ENCODE results near the gene CEBPA.

GRCh38 chr19:33350538-33351309 lies 48.4 kb upstream of the CEBPA start:
- TF ChIP-seq ZNF274 (IDR thresholded peaks at IDR 0.05; ENCODE audit: low read depth, low read length), result no peak
- TF ChIP-seq YY1 (IDR thresholded peaks at IDR 0.05; ENCODE audit: insufficient read depth, insufficient read length), result no peak

All from NT2/D1 (cell line).